NOMO-1 treated with DMSO at 0.1 percent for 48 hours (cell line): ENCODE results near the gene TNK2.
"Not testable (repeated sequence)": the region's sequence is repeated elsewhere in the genome, so short reads cannot be mapped to it uniquely, and the experiment has no call there.

Experiments
- DNase-seq: peaks from one replicate; lab custom pipeline; 2025; ENCODE audit not compliant: unreplicated experiment; lab: John Stamatoyannopoulos, UW

Gene TNK2

GRCh38 chr3:195907934-195908693, at the start of gene TNK2:
Gene TNK2 (minus strand): TSS chr3:195908551. CDS start chr3:195888588, 19,963 bp downstream.
- peak; percentile 47 for DNase-seq

- no peak for DNase-seq
Measured at GRCh38 chr3:195956577-195956976, 48.2 kb upstream of the TNK2 start.

- DNase-seq, result not testable (repeated sequence)
Measured at GRCh38 chr3:195955416-195955841, 47.1 kb upstream of the TNK2 start.

- DNase-seq, result not testable (repeated sequence)
Measured at GRCh38 chr3:195954752-195955119, 46.4 kb upstream of the TNK2 start.

DNA sequence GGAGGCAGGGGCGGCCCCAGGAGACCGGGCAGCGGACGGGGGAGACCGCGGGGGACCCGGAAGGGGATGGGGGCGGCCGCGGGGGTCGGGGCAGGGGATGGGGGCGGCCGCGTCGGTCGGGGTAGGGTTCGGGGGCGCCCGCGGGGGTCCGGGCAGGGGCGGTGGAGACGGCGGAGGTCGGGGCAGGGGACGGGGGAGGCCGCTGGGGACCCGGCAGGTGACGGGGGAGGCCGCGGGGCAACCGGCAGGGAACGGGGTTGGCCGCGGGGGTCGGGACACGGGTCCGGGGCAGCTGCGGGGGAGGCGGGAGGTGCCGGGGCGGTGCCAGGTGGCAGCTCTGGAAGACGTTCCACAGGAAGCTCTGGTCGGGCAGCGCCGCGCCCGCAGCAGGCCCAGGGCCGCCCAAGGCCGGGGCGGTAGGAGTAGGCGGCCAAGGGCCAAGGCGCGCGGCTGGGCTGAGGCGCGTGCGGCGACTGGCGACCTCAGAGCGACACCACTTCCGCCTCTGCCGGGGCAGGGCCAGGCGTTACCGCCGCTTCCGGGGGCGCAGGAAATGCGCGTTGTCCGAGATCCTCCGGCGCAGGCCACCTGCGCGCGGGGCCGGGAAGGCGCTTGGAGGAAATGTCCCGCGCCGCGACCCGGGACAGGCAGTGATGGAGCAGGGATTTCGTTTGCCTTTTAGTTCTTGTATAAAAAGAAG, 45.9 kb upstream of the TNK2 start:
- not testable (repeated sequence) for DNase-seq

- not testable (repeated sequence) for DNase-seq
Measured at GRCh38 chr3:195952590-195952989, 44.2 kb upstream of the TNK2 start.

GRCh38 chr3:195951443-195952177, 43.3 kb upstream of the TNK2 start:
- DNase-seq, result not testable (repeated sequence)

DNA sequence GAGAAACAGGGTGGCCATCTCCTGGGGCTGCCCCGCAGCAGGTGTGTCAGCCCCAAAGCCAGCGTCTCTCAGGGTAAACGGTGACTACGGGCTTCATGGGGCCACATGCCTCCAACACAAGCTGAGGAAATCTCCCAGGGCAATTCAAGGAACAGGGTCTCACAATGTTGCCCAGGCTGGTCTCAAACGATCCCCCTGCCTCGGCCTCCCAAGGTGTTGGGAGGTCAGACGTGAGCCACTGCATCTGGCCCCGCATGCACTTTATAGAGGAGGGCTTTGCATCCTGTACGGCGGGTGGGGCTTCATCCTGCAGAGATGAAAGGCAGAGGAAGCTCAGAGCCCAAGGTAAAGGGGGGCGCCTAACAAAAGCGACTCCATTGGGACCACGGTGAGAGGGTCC, 42.4 kb upstream of the TNK2 start:
- not testable (repeated sequence) for DNase-seq

- DNase-seq, result not testable (repeated sequence)
Measured at GRCh38 chr3:195950164-195950563, 41.8 kb upstream of the TNK2 start.

DNA sequence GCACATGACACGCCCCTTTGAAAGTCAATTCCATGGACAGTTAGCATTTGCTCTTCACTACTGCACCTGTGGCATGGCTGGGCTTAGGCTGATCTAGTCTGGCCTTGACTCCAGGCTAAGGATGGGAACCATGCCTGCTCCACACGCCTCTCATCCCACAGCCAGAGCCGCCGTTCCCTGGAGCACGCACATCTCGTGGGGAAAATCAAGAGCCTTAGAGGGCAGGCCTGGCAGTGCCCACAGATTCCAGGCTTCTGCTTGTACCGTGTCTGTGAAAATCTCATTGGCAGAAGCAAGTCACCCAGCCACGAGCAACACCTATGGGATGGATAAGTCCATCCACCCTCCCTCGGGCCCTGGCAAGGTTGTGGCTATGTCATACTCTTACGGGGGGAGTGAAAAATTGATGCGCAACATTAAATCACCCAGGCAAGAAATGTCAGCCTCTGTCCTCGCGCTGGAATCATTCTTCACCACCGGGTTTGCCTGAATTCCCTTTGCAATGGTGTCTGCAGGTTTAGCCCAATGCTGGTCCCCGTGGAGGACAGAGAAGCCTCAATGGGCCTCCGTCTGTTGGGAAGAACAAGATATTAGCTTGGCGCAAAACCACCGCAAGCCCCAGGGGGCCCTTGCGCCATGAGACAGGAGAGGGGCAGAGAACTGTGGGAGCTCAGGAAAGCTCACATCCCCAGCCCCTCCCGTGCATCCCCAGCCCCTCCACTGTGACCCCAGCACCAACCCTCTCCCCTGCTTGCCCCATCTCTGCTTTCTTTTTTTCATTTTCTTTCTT, 38.8 kb upstream of the TNK2 start:
- DNase-seq, result not testable (repeated sequence)

DNA sequence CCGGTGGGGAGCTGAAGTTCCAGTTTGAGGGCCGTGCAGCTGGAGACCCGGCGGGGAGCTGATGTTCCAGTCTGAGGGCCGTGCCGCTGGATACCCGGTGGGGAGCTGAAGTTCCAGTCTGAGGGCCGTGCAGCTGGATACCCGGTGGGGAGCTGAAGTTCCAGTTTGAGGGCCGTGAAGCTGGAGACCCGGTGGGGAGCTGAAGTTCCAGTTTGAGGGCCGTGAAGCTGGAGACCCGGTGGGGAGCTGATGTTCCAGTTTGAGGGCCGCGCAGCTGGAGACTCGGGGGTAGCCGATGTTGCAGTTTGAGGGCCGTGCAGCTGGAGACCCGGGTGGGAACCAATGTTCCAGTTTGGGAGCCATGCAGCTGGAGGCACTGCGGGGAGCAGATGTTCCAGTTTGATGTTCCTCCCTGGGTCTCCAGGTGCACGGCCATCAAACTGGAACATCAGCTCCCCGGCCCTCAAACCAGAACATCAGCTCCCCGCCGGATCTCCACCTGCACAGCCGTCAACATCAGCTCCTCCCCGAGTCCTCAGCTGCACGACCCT, 33.0 kb upstream of the TNK2 start:
- not testable (repeated sequence) for DNase-seq

GRCh38 chr3:195940806-195941205, 32.5 kb upstream of the TNK2 start:
- not testable (repeated sequence) for DNase-seq

DNA sequence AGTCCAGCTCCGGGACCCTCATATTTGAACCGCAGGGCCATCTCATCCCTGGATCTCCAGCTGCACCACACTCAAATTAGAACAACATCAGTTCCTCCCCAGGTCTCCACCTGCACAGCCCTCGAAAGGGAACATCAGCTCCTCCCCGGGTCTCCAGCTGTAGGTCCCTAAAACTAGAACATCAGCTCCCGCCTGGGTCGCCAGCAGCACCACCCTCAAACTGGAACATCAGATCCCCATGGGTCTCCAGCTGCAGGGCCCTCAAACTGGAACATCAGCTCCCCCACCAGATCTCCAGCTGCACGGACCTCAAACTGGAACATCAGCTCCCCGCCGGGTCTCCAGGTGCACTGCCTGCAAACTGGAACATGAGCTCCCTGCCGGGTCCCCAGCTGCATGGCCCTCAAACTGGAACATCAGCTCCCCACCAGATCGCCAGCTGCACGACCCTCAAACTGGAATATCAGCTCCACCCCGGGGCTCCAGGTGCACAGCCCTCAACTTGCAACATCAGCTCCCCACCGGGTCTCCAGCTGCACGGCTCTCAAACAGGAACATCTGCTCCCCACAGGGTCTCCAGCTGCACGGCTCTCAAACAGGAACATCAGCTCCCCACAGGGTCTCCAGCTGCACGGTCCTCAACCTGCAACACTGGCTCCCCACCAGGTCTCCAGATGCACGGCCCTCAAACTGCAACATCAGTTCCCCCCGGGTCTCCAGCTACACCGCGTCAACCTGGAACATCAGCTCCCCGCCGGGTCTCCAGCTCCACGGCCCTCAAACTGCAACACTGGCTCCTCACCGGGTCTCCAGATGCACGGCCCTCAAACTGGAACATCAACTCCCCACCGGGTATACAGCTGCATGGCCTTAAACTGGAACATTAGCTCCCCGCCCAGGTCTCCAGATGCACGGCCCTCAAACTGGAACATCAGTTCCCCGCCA, 31.4 kb upstream of the TNK2 start:
- DNase-seq, result not testable (repeated sequence)

- DNase-seq, result not testable (repeated sequence)
Measured at GRCh38 chr3:195933044-195933430, 24.7 kb upstream of the TNK2 start.

- no peak for DNase-seq
Measured at GRCh38 chr3:195932418-195933043, 24.2 kb upstream of the TNK2 start.

DNA sequence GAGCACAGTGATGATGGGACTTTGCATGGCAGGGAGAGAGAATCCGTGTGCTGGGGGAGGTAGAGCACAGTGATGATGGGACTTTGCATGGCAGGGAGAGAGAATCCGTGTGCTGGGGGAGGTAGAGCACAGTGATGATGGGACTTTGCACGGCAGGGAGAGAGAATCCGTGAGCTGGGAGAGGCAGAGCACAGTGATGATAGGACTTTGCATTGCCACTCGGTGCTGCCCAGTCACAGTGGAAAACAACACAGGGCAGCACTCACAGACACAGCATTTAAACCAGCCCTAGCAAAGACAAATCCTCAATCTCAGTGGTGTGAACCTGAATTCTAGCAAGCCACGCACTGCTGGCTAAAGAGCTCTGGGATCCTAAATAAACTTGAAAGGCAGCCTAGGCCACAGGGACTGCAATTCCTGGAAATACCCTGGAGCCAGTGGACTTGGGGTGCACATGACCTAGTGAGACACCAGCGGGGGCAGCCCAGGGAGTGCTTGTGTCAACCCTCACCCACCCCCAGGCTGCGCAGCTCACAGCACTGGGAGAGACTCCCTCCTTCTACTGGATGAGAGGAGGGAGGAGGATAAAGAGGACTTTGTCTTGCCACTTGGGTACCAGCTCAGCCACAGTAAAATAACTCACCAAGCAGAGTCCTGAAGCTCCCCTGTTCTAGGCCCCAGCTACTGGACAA, 23.4 kb upstream of the TNK2 start:
- no peak for DNase-seq

DNA sequence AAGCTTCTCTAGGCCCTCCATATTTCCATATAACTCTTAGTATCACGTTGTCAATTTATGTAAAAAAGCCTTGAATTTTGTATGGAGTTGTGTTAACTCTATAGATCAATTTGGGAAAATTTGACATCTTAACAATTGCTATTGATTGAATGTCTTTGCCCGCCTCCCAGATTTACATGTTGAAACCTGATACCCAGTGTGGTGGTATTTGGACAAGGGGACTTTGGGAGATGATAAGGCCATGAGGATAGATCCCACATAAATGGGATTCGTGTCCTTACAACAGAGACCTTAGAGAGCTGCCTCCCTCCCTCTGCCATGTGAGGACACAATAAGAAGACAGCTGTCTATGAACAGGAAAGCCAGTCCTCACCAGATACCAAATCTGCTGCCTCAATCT, 21.1 kb upstream of the TNK2 start:
- no peak for DNase-seq

DNA sequence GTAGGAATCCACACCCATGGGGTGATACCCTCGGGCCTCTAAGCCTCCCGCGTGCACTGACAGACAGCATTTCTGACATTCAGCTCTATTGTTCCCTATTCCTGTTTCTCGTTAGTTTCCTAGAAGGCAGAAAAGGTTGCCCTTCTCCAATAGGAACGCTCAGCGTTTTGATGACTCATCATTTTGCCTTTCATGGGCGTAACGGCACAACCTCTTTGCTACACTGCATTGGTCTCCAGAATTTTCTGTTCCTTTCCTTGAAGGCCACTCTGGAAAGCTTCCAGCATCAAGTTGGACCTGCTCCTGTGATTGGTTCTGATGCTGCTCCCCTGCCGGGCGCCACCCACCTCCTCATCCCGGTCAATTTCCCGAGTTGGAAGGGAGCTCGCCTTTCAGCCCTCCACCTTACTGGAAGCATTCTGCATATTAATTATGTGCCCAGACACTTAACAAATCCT, 13.0 kb upstream of the TNK2 start:
- no peak for DNase-seq
